GM21381 (cell line): ENCODE data around the gene ALPG.
"Not testable (repeated sequence)": the region's sequence is repeated elsewhere in the genome, so short reads cannot be mapped to it uniquely, and the experiment has no call there.

ENCODE experiments used
- ATAC-seq: cut with Tn5 transposase; IDR thresholded peaks from one replicate; pipeline ENCODE4 v1.9.1; 2021; ENCODE audit warnings: mild to moderate bottlenecking, moderate library complexity; ENCODE audit not compliant: unreplicated experiment

The ALPG gene

DNA sequence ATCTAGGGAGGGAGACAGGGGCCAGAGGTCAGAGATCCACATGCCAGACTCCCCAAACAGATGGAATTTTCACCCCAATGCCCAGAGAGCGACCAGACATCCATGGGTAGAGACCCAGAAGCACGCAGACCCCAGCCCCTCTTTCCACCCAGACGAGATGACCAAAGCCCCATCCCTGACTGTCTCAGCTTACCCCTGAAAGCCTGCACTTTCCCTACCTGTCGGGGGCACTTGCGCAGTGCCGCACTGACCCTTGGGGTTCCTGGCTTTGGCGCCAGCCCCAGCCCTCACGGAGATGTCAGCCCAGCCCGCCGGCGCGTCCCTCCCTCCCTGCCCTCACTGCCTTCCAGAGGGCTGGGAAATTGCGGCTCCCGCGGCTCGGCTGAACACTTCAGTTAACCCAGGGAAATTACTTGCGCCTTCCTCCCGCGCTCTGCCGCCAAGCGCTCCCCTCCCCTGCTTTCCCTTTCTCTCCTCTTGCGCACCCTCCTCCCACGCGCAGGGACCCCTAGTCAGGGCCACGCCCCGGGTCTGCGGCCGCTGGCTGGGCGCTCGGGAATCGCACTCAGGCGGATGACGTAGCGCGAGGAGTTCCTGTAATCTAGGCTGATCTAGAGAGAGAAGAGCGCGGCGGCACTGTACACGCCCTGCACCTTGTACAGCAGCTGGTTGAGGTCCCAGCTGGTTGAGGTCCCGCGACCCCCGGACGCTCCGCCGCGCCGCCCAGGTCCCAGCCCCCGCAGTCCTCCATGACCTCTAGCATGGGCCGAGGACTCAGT, 12.0 kb downstream of the ALPG start:
- ATAC-seq: no peak

DNA sequence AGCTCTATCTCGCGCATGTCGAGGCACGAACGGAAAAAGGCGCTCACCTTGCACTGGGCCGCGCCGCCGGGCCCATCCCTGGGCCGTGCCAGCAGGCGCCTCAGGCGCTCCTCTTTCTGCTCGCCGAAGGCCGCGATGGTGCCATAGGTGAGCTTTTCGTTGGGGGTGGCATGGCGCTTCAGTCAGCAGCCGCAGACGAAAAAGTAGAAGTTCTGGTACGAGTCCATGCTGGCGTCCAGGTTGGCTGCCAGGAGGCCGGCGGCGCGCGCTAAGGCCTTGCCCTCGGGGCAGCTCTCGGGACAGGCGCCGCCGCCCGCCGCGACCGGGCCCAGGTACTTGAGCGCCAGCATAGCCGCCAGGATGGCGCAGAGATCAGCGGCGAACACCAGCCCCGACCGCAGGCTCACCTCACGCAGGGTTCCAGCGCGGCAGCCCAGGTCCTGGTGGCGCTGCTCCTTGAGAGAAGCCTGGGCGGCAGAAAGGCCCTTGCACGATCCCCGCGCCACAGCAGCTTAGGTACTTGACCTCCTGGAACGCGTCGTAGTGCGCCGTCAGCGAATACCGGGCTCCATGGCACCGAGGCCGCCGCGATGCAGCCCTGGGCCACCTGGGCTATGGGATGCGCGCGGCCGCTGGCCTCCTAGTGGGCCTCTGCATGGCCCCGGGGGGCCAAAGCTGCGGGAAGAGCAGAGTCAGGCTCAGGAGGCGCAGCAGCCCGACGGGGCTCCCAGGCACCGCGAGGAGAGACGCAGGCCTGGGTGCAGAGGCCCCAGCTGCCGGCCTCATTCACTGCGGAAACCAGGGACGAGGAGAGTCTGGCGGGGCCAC, 12.8 kb downstream of the ALPG start:
- ATAC-seq: no peak

DNA sequence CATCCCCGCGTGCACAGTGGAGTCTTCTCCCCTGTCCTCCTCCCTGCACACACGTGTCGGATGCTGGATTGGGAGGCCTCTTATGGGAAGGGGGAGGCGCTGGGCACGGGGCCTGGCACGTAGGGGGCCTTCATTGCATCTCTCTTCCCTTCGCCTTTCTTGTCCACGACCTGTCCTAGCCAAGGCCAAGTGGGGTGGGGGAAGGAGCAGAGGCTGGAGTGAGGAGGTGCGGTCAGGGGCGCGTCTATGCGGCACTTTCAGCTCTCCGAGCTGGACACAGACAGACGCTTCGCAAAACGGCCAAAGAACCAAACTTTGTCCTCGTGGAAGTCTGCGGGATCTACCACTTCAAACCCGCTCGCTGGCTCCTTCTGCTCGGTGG, 13.4 kb downstream of the ALPG start:
- ATAC-seq: no peak

DNA sequence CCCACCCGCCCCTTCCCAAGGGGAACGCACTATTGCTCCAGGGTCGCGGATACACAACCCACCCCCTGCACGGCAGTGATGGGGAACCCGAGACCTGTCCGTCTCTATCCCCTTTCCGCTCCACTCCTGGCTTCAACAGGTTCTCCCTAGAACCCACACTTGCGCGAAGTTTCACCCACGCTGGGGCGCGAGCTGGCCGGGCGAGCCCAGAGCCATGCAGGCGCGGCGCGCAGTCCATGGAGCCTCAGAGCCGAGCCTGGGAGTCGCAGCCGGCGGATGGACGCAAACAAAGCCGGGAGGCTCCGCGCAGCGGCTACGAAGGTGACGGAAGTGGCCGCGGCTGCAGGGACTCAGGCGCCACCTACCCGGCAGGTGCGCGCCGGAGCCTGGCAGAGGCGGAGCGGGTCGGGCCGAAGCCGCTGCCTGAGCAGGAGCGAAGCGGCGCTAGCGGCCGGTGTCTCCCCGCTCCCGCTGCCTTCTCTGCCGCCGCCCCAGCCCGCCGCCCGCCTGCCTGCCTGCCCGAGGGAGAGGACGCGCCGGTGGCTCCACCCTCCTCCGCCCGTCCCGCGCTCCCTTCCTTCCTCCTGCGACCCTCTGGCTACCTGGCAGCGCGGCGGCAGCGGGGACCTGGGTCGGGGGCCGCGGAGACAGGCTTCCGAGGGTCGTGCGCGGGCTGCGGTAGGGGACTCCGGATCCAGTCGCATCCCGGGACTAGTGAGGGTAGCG, 14.0 kb downstream of the ALPG start:
- no peak for ATAC-seq

DNA sequence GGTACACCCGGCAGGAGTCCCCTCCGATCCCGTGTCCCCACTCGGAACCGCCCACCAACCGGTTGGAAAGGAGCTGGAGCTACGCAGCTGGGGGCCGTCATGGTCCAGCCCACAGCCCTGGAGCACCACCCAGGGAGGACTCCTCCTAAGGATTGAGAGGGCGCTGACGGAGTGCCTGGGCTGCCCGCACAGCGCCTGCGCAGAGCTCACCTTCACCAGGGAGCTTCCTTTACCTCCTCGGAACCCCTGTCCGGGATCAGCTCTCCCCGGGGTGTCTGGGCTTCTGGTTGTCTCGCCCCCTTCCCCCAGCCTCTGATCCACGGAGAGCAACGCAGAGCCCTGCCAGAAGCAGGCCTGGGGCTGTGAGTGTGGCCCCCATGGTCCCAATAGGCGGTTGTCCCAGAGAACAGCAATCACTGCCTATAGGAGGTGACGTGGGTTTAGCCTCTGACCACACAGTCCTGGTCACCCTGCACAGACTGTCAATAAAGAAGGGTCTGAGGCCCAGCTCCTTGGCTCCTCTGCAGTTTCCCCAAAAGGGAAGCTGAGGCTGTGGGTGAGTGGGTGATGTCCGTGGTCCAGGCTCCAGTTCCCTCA, 14.6 kb downstream of the ALPG start:
- no peak for ATAC-seq

DNA sequence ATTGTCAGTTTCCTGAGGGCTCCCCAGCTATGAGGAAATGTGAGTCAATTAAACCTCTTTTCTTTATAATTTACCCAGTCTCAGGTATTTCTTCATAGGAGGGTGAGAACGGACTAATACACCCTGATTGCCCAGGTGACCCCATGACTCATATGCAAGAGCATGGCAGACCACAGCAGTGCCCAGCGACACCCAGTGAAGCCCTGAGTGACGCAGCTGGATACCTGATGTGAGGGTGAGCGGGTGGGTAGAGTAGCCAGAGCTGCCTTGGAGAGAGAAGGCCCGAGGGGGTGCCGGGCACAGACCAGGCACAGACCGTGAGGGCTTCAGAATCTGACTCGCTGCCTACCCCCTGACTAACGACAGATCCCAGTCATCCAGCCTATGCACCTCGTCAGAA, 15.4 kb downstream of the ALPG start:
- ATAC-seq: no peak

DNA sequence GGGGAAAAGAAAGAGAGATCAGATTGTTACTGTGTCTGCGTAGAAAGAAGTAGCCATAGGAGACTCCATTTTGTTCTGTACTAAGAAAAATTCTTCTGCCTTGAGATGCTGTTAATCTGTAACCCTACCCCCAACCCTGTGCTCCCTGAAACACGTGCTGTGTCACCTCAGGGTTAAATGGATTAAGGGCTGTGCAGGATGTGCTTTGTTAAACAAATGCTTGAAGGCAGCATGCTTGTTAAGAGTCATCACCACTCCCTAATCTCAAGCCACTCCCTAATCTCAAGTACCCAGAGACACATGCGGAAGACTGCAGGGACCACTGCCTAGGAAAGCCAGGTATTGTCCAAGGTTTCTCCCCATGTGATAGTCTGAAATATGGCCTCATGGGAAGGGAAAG, 16.4 kb downstream of the ALPG start:
- ATAC-seq: not testable (repeated sequence)

DNA sequence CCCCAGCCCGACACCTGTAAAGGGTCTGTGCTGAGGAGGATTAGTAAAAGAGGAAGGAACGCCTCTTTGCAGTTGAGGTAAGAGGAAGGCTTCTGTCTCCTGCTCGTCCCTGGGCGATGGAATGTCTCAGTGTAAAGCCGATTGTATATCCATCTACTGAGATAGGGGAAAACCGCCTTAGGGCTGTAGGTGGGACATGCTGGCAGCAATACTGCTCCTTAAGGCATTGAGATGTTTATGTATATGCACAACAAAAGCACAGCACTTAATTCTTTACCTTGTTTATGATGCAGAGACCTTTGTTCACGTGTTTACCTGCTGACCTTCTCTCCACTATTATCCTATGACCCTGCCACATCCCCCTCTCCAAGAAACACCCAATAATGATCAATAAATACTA, 16.8 kb downstream of the ALPG start:
- not testable (repeated sequence) for ATAC-seq

DNA sequence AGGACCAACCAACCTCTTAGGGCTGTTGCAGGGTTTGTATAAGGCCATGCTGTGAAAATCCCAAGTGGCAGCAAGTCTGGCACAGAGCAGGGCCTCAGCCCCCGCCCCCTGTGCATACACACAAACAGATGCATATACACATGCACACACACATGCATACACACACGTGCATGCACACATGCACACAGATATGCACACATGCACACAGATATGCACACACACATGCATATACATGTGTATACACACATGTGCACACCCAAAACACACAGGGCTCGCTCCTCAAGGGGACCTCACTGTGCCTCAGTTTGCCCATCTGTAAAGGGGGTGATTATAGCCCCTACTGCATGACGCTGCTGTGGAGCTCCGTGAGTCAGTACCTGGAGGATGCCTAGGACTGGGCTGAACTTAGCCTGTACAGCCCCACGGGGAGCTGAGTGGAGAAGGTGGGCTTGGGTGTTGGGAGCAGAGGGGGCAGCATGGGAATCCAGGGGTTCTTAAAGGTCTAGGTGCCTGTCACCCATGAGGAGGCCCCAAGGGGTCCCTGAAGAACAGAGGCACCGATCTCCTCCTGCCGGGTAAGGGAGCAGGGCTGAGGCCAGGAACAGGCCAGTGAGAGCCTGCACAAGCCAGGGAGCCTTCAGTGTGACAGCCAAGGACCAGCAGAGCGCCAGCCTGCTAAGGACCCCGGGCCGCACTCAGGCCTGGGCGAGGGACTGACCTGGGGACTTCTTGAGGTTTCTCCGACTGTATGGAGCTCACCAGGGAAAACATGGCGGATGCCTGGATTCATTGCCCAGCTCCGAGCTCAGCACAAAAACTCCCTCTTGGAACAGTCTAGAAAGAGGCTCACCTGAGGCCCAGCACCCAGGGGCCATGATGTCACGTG, 25.3 kb downstream of the ALPG start:
- ATAC-seq: no peak

DNA sequence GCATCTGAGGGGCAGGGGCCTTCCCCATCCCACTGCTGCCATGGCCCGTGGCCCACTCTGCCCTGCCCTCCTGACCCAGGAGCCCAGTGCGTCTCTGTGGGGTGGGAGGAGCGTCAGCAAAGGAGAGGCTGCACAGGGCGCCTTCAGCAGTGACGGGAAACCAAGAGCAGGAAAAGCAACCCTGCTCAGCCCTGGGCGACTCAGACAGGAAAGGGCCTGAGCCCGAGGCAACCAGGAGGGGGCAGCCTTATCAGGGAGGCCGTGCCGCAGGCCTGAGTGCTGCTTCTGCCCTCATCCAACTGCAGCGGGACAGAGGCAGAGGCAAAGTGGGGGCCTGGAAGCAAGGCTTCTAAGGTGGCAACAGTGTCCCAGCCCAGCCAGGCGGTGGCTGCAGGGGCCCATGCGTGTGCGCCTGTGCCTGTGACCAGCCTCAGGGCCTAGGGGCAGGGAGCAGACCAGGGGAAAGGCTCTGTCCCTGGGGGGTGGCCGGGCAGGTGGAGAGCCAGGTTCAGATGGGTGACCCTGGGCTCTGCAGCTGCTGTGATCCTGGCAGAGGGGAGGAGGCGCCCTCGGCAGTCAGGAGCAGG, 26.0 kb downstream of the ALPG start:
- ATAC-seq: no peak

DNA sequence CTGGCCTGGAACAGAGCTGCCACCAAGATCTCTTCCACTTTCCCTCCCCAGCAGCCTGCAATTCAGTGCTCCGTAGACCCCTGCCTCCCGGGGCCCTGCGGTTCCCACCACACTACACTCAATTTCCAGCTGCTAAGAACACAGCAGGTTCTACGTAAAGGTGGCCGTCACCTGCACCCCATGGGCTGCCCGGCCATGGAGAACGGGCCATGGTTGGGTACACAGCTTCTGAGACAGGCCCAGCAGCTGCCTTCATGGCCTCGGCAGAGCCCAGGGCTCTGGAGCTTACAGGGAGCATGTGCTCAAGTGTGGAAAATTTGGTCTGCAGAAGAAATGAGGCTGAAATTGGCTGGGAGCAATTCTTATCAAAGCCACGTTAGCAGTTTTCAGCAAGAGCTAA, 27.0 kb downstream of the ALPG start:
- ATAC-seq: not testable (repeated sequence)

DNA sequence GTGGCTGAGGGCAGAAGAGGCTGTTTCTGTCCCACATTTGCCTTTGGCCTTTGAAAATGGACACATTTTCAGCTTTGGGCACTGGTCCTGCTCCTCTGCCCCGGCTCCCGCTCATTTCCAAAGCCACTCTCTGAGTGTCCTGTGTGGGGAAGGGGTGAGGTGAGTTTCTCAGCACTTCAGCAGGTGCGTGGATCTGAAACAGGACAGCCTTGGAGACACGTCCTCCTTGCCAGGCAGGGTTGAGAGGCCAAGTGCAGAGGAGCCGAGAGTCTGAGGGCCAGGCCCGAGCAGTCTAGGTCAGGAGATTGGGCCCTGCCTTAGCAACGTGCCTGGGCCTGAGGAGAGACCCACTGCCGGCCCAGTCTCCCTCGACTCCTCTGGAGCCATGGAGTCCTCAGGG, 27.4 kb downstream of the ALPG start:
- no peak for ATAC-seq

DNA sequence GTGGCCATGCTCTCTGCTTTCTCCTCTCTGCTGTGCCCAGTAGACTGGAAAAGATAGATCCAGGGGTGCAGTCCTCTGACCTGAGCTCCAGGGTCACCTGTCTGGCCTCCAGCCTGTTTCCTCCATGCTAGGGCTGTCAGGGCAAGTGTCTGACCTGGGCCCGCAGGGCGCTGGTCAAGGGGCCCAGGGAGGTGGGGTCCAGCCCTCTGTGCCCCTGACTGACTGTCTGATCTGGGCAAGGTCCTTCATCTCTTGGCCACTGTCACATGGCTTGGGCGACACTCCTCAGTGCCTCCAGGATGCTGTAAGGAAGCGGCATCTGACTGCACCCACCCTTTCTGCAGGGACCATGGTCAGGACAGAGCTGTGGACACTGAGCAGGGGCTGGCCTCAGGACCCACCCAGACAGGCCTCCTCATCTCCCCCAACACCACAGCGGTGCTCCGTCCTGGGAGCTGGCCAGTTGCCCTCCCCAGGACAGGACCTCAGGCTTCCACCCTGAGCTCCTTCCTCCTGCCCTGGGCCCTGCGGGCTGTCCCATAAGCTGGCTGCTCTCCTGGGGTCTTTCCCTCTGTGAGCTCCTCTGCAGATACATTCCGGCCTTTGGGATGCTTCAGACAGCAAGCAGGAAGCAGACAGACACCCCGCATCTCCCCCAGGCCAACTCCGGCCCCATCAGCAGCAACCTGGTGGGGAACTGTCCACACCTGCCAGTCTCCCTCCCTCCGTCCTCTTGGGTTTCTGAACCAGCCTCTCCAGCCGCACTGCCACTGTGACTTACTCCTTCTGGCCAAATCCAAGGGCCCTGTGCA, 28.1 kb downstream of the ALPG start:
- ATAC-seq: no peak

DNA sequence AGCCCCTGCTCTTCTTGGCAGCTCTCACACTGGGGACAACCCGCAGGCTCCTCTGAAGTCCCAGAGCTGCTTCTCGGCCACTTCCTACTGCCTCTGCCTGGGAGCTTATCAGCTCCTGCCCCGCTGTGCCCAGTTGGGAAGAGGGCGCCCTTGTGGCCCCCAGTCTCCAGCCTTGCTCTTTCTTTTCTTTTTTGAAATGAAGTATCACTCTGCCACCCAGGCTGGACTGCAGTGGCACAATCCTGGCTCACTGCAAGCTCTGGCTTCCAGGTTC, 28.7 kb downstream of the ALPG start:
- no peak for ATAC-seq

DNA sequence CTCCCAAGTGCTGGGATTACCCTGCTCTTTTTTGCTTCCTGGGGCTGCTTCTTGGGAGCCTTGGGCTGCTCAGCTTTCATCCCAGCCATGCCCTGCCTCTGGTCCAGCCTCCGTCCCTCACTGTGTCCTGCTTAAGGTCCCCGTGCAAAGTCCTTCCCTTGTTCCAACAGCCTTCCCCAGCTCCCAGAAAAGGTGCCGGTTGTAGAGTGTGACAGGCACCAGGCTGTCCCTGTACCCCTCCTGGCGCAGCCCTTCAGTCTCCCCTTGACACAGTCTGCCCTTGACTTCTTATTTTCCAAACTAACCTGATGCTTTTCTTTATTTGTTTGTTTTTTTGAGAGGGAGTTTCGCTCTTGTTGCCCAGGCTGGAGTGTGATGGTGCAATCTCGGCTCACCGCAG, 29.2 kb downstream of the ALPG start:
- ATAC-seq: no peak

DNA sequence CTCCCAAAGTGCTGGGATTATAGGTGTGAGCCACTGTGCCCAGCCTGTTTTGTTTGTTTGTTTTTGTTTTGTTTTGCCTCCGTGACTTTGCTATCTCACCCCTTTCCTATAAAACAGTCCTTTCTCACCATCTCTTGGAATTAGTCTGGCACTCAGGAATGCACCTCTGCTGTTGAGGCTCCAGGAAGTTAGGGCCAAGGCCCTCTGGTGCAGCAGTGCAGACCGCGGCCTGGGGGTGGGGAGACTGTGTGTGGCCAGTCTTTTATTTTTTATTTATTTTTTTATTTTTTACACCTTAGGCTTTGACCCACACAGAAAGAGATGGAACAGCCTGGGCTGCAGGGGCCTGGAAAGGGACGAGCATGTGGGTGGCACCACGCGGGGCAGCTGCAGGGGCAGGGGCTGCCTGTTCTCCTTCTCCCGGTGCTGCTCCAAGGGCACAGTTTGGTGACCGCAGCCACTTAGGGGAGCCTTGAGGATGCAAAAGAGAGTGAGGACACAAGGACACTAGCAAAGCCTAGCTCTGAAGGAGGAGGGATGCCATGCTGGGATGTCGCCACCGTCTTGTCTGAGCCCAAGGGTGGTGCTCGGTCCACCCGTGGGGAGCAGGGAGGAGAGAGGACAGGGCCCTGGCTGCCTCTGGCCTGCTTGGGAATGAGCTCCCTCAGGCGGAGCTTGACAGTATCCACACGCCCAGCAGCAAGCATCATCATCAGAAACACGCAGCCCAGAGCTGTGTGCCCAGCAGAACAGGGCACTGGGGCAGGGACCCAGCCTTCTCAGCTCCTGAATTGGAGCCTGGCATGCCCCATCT, 29.9 kb downstream of the ALPG start:
- no peak for ATAC-seq

DNA sequence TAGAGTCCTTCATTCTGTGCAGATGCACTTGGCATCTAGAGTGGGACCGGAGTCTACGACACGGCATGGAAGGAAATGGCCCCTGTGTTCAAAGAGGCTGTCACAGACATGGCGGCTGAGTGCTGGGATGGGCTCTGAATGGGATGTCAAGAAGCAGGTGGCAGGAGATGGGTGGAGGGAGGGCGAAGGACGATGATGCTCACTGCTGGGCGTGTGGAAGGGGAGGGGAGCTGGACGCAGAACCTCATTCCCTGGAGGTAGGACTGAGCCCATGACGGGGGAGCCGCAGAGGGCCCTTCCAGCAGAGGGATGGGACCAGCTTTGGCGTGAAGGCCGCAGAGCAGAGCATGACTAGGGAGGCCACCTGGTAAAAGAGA, 30.5 kb downstream of the ALPG start:
- no peak for ATAC-seq

DNA sequence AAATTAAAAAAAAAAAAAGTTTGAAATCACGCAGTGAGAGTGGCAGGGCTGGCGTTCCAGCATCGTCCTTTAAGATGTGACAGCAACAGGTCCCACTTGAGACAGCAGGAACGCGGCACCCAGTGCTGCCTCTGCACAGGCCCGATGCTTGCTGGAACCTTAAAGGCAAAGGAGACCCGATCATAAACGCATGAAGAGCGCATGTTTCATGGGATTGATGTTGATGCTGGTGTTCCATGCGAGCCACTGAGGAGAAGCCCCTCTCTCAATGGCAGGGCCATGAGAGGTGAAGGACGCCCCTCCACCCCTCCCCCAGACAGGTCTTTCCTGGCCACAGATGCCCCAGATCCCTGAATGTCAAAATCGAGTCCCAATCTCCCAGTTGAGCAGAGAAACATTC, 31.4 kb downstream of the ALPG start:
- ATAC-seq: no peak
